OCI-LY7 (cell line): Measurements from ENCODE around the gene HES2.

Experiments used
- EZH2phosphoT487 ChIP-seq: fragments of 200-600 bp; sonication (generic); IDR thresholded peaks from 2 replicates; pipeline ENCODE4 v1.6.1; 2018; ENCODE audit warnings: low read depth, borderline replicate concordance, mild to moderate bottlenecking, mixed run types, antibody characterized with exemption, low read length, moderate library complexity, mixed read lengths
- TF ChIP-seq, protein P1 (sequence below): fragments of 200-600 bp; sonication (generic); conservative IDR thresholded peaks from 2 replicates; pipeline ENCODE4 v1.5.1; 2014; ENCODE audit warnings: mild to moderate bottlenecking, antibody characterized with exemption, low read length, moderate library complexity, mixed read lengths

DNA sequence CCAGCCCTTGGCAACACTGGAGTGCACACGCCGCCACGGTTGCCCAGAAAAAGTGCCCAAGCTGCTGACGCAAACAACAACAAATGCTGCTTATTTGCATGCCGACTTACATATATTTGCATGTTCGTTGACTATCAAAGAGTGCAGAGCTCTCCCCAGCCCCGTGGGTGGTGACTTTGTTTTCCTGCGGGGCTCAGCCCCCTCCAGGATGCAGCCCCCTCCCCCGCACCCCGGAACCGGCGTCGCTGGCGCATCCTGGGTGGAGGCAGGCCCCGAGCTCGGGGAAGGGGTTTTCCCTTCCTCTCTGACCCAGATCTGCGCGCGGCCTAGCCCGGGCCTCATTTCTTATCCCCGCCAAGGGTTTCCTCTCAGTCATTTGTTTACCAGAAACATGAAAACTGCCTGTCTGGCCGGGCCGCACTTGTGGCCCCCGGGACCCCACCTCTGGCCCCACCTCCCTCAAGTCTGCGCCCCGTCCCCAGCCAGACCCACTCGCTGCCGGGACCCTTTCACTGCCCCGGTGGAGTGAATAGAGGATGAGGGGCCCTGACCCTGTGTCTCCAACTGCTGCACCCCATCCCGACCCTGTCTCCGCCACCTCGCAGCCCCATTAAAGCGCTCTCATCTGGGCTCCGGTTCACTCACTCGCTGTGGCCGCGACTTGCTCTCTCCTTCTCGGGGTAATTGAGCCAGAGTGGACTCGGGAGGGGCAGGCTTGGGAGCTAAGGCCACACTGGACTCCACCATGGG is 40.8 kb upstream of the HES2 start:
- no peak for TF ChIP-seq EZH2phosphoT487
- TF ChIP-seq, protein P1, sequence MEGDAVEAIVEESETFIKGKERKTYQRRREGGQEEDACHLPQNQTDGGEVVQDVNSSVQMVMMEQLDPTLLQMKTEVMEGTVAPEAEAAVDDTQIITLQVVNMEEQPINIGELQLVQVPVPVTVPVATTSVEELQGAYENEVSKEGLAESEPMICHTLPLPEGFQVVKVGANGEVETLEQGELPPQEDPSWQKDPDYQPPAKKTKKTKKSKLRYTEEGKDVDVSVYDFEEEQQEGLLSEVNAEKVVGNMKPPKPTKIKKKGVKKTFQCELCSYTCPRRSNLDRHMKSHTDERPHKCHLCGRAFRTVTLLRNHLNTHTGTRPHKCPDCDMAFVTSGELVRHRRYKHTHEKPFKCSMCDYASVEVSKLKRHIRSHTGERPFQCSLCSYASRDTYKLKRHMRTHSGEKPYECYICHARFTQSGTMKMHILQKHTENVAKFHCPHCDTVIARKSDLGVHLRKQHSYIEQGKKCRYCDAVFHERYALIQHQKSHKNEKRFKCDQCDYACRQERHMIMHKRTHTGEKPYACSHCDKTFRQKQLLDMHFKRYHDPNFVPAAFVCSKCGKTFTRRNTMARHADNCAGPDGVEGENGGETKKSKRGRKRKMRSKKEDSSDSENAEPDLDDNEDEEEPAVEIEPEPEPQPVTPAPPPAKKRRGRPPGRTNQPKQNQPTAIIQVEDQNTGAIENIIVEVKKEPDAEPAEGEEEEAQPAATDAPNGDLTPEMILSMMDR: no peak
